ENCODE data around the gene ZNF214.

GRCh38 chr11:6991227-6991626, 28.9 kb downstream of the ZNF214 start:
- TF ChIP-seq CTCF (IDR thresholded peaks at IDR 0.05) = no peak
- TF ChIP-seq POLR2A (IDR thresholded peaks at IDR 0.05) = no peak
